GM10847 (cell line): Measurements from ENCODE around the gene OR2W3.

ENCODE experiments used
- POLR2A ChIP-seq: IDR thresholded peaks from 2 replicates; pipeline ENCODE4 v1.6.1; 2011; ENCODE audit not compliant: insufficient read length; ENCODE audit errors: extremely low read depth

The OR2W3 gene

GRCh38 chr1:247895163-247895637, at the start of gene OR2W3:
Gene OR2W3 (plus strand): TSS chr1:247895587. CDS start chr1:247895587, 0 bp downstream.
- TF ChIP-seq POLR2A: no peak

GRCh38 chr1:247845693-247846017, 49.7 kb upstream of the OR2W3 start:
- no peak for TF ChIP-seq POLR2A

- TF ChIP-seq POLR2A: no peak
Measured at GRCh38 chr1:247848346-247848745, 47.0 kb upstream of the OR2W3 start.

- TF ChIP-seq POLR2A: no peak
Measured at GRCh38 chr1:247849616-247850015, 45.8 kb upstream of the OR2W3 start.

GRCh38 chr1:247854899-247855545, 40.4 kb upstream of the OR2W3 start:
- TF ChIP-seq POLR2A: no peak

GRCh38 chr1:247855911-247856310, 39.5 kb upstream of the OR2W3 start:
- no peak for TF ChIP-seq POLR2A

- no peak for TF ChIP-seq POLR2A
Measured at GRCh38 chr1:247857069-247857984, 38.1 kb upstream of the OR2W3 start, which contains the start of gene TRIM58. Gene TRIM58 (plus strand): TSS chr1:247857187. CDS start chr1:247857247, 60 bp downstream.

- TF ChIP-seq POLR2A: no peak
Measured at GRCh38 chr1:247857985-247858619, 37.3 kb upstream of the OR2W3 start.

- TF ChIP-seq POLR2A: no peak
Measured at GRCh38 chr1:247862756-247863155, 32.6 kb upstream of the OR2W3 start.

GRCh38 chr1:247864644-247865043, 30.7 kb upstream of the OR2W3 start:
- TF ChIP-seq POLR2A: no peak

GRCh38 chr1:247865416-247865815, 30.0 kb upstream of the OR2W3 start:
- no peak for TF ChIP-seq POLR2A

GRCh38 chr1:247883346-247883745, 12.0 kb upstream of the OR2W3 start:
- no peak for TF ChIP-seq POLR2A

- TF ChIP-seq POLR2A: no peak
Measured at GRCh38 chr1:247884797-247885413, 10.5 kb upstream of the OR2W3 start.

GRCh38 chr1:247895976-247896375, 589 bp downstream of the OR2W3 start:
- TF ChIP-seq POLR2A: no peak

GRCh38 chr1:247904122-247904521, 8.7 kb downstream of the OR2W3 start:
- TF ChIP-seq POLR2A: no peak
